Lower leg skin (tissue), 4 donors: Measurements from ENCODE around the gene SPOCD1. TPM values are rescaled to one million over a fixed set of nuclear protein-coding genes. Genes with fewer than 3 reads are reported as not detected.

Source experiments
- DNase-seq, 2 donors: peaks; one replicate each; pipeline ENCODE4 v3.0.0-alpha.2; 2019; ENCODE audit warnings: low spot score in 2 of 2
- H3K4me3 ChIP-seq: fragments of 200-600 bp; sonication (generic); 2 replicates; pipeline ENCODE4 v1.5.1; 2017; ENCODE audit warnings: mild to moderate bottlenecking, low read depth; ENCODE audit not compliant: poor library complexity, severe bottlenecking
- CTCF ChIP-seq, 3 donors: fragments of 450-650 bp; IDR thresholded peaks; one replicate each; pipeline ENCODE4 v1.5.1; 2016; ENCODE audit warnings: antibody characterized with exemption in 3 of 3, mild to moderate bottlenecking in 3 of 3, moderate library complexity in 2 of 3
- POLR2A ChIP-seq, 2 donors: fragments of 450-650 bp; IDR thresholded peaks; one replicate each; pipeline ENCODE4 v1.6.1; 2016 to 2017; ENCODE audit warnings: antibody characterized with exemption in 2 of 2, mild to moderate bottlenecking in 1 of 2, moderate library complexity in 1 of 2
- WGBS, 2 donors: methylation state at CpG; one replicate each; pipeline ENCODE4 v1.1.5; 2018; 5-methylcytosine and 5-hydroxymethylcytosine counted together
- intact Hi-C: fragments of 100-400 bp; cut with DNase I; formaldehyde crosslinking; loops from one replicate; pipeline ENCODE4 v1.15.0; 2023; ENCODE audit warnings: low total_unique reads
- total RNA-seq, 4 donors: library from RNA; depleted of rRNA; stranded (reverse); fragments of >200 nt; gene quantifications; one replicate each; pipeline ENCODE4 v1.1.0, GENCODE V29; 2016

Gene SPOCD1
- total RNA-seq, 4 donors from 2014 or later: 0.13 to 0.51 TPM; not detected in 2

GRCh38 chr1:31798433-31799195 lies 17.2 kb downstream of the SPOCD1 start:
- TF ChIP-seq POLR2A (IDR thresholded peaks at IDR 0.05) (no peak), CTCF (IDR thresholded peaks at IDR 0.05) (no peak)
- WGBS, 2 donors: 41% methylated on average over 15 to 16 of the region's 17 CpGs
- intact Hi-C loops: no loop called here
- peak in 1 of 2 donors; percentile 83 for DNase-seq
- H3K4me3 ChIP-seq: no peak overlapping the region

DNA sequence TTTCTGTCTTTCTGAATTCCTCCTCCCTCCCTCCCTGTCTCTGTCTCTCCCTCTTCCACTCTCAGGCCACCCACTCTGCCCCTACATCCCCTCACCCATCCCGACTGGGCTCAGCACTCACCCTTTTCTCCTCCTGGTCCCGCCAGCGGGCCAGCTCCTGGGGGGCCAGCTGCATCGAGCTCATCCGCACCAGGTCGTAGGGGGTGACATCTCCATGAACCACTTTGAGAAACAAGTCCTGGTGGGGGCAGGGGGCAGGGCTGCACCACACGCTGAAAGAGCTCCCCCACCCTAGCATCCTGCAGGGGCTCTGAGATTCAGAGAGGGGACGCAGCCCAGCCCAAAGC lies 17.8 kb downstream of the SPOCD1 start:
- DNase-seq: peak in 1 of 2 donors; percentile 81
- no peak overlapping the region for H3K4me3 ChIP-seq
- 78% methylated on average over 7 to 8 of the region's 8 CpGs for WGBS, 2 donors
- TF ChIP-seq CTCF (IDR thresholded peaks at IDR 0.05): no peak
- TF ChIP-seq POLR2A (IDR thresholded peaks at IDR 0.05): no peak
- intact Hi-C loops: no loop called here

DNA sequence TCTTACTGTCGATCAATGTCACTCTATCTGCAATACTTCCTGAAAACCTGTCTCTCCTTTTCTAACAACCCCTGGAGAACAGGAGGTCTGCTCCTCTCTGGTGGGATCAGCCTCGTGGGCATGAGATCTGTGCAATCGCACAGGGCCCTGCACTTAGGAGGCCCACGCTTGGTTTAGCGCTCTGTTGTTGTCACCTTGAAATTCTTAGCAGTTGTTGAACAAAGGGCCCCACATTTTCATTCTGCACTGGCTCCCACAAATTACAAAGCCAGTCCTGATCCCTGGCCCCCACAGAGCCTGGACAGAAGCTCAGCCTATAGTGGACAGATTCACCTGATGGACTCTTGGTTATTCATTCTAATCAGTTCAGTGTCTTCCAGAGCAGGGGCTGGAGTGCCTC lies 18.6 kb downstream of the SPOCD1 start:
- no peak overlapping the region for H3K4me3 ChIP-seq
- DNase-seq: peak in 1 of 2 donors; percentile 54
- WGBS, 2 donors: 92 to 93% methylated on average over 5 of the region's 5 CpGs
- intact Hi-C loops: no loop called here
- TF ChIP-seq CTCF (IDR thresholded peaks at IDR 0.05) (no peak), POLR2A (IDR thresholded peaks at IDR 0.05) (no peak)

GRCh38 chr1:31796707-31797106 lies 19.1 kb downstream of the SPOCD1 start:
- no peak for TF ChIP-seq CTCF (IDR thresholded peaks at IDR 0.05)
- TF ChIP-seq POLR2A (IDR thresholded peaks at IDR 0.05): no peak
- 88 to 90% methylated on average over 7 of the region's 7 CpGs for WGBS, 2 donors
- DNase-seq: peak in 1 of 2 donors; percentile 69
- intact Hi-C loops: no loop called here
- no peak overlapping the region for H3K4me3 ChIP-seq

GRCh38 chr1:31795801-31796621 lies 19.8 kb downstream of the SPOCD1 start:
- 66 to 72% methylated on average over 12 to 13 of the region's 13 CpGs for WGBS, 2 donors
- DNase-seq: peak in 1 of 2 donors; percentile 81
- intact Hi-C loops: no loop called here
- H3K4me3 ChIP-seq: no peak overlapping the region
- TF ChIP-seq POLR2A (IDR thresholded peaks at IDR 0.05) (no peak), CTCF (IDR thresholded peaks at IDR 0.05) (no peak)
